GM21528 (cell line): Measurements from ENCODE around the gene TUBB4B.

ENCODE experiments used
- ATAC-seq: cut with Tn5 transposase; IDR thresholded peaks from one replicate; pipeline ENCODE4 v1.9.1; 2021; ENCODE audit warnings: mild to moderate bottlenecking, moderate library complexity; ENCODE audit not compliant: unreplicated experiment, low FRiP score

Gene TUBB4B

DNA sequence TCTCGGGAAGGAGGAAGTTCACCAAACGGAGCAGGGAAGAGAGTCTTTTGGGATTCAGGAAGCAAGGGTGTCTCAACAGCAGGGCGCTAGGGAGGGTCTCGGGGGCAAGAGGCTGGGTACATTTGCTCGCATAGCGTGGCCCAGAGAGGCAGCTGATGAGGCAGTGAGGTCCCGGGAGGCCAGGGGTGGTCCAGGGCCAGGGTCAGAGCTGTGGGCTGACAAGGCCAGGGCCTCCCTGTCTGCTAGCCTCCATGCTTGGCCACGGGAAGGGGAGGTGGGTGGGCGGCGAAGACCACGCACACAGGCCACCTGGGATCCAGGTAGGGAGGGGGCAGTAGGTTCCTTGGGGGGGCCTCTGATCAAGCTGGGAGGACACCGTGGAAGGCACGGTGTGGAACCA lies 29.6 kb upstream of the TUBB4B start:
- ATAC-seq: no peak

- no peak for ATAC-seq
These were observed 28.6 kb upstream of the TUBB4B start for GRCh38 chr9:137212520-137212919.

GRCh38 chr9:137213160-137214060 lies 27.7 kb upstream of the TUBB4B start:
- no peak for ATAC-seq

DNA sequence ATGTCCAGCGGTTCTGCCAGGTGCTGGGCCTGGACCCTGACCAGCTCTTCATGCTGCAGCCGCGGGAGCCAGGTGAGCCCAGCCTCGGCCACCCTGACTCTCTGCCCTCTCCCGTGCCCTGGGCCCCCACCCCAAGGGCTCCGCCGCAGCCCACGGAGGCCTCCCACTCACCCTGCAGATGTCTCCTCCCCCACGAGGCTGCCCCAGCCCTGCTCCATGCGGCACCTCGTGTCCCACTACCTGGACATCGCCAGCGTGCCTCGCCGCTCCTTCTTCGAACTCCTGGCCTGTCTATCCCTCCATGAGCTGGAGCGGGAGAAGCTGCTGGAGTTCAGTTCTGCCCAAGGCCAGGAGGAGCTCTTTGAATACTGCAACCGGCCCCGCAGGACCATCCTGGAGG lies 26.5 kb upstream of the TUBB4B start:
- no peak for ATAC-seq

GRCh38 chr9:137215196-137215986 lies 25.7 kb upstream of the TUBB4B start:
- no peak for ATAC-seq

- no peak for ATAC-seq
These were observed 24.7 kb upstream of the TUBB4B start for GRCh38 chr9:137216188-137216965.

DNA sequence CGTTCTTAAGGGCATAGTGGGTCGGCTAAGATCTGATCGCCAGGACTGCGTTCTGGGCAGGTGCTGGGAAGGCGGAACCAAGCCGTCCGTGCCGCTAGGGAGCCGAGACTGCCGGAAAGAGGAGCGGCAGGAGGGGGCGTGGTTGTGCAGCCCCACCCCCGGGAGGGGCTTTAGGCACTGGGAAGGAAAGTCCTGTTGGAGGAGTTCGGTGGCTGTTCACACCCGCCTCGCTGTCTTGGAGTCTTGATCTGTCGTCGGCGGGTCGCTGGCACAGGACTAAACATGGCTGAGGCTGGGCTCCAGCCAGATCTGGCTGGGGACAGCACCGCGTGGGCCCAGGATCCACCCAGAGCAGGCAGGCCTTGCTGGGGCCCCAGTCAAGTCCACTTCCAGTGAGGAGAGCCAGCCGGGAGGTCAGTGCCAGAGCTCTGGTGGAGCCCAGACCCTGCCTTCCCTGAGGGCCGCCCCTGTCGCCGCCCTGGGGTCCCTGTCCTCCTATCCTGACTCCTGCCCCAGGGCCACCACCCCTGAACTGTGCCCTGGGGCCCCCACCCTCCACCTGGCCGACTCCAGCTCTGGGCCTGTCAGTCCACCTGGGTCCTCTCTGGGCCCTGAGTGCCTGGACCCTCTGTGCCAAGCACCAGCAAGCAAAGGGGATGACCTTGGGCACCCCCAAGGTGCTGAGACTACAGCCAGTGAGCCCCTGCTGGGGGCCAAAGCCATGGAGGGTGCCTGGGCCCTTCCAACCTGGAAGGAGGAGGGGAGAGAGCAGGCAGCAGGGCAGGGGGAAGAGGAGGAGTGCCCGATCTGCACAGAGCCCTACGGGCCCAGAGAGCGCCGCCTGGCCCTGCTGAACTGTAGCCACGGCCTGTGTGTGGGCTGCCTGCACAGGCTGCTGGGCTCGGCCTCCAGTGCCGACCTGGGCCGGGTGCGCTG lies 23.5 kb upstream of the TUBB4B start:
- ATAC-seq: no peak

DNA sequence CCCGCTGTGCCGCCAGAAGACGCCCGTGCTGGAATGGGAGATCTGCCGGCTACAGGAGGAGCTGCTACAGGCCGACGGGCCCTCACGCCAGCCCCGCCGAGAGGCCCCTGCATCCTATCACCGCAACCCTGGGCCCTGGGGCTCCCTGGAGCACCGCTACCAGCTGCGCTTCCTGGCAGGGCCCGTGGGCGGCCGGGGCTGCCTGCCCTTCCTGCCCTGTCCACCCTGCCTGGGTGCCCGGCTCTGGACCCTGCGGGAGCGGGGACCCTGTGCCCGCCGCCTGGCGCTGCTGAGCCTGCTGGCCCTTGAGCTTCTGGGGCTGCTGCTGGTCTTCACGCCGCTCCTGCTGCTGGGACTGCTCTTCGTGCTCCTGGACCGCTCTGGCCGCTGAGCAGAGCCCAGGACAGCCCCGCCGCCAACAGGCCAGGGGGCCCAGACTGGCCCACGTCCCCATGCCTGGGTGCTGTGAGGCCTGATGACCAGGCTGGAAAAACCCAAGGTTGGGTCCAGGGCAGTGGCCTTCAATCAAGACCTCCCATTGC lies 22.8 kb upstream of the TUBB4B start:
- no peak for ATAC-seq

GRCh38 chr9:137218754-137219271 lies 22.3 kb upstream of the TUBB4B start:
- ATAC-seq: no peak

GRCh38 chr9:137219757-137220316 lies 21.2 kb upstream of the TUBB4B start:
- ATAC-seq: no peak

DNA sequence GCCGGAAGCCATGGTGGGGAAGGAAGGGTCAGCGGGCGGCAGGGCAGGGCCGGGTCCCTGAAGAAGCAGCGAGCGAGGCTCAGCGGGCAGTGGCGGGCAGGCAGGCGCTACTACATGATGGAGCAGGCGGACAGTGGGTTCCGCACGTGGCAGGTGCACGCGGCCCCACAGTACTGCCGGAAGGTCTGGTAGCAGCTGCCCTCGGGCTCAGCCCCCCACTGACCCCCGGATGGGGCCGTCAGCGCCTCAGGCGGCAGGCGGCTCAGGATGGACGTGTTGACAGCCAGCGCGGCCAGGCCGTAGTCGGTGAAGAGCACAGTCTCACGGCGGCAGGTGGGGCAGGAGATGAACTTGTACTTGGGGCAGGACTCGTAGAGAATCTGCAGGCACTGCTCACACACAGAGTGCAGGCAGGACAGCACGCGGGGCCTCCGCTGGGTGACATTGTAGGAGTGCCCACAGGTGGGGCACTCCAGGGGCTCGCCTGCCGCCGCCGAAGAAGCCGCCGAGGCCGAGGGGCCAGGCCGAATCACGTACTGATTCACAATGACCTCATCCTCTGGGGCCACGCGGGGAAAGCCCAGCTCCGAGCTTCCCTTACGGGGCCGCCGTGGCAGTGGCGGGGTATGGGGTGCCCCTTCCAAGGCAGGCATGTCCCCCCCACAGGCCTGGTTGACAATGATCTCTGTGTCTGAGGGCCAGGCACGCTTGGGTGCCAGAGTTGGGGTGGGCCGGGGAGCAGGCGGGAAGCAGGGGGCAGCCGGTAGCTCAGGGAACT lies 20.6 kb upstream of the TUBB4B start:
- ATAC-seq: no peak

GRCh38 chr9:137221095-137221505 lies 20.0 kb upstream of the TUBB4B start:
- no peak for ATAC-seq

GRCh38 chr9:137221506-137222111 lies 19.5 kb upstream of the TUBB4B start:
- no peak for ATAC-seq

DNA sequence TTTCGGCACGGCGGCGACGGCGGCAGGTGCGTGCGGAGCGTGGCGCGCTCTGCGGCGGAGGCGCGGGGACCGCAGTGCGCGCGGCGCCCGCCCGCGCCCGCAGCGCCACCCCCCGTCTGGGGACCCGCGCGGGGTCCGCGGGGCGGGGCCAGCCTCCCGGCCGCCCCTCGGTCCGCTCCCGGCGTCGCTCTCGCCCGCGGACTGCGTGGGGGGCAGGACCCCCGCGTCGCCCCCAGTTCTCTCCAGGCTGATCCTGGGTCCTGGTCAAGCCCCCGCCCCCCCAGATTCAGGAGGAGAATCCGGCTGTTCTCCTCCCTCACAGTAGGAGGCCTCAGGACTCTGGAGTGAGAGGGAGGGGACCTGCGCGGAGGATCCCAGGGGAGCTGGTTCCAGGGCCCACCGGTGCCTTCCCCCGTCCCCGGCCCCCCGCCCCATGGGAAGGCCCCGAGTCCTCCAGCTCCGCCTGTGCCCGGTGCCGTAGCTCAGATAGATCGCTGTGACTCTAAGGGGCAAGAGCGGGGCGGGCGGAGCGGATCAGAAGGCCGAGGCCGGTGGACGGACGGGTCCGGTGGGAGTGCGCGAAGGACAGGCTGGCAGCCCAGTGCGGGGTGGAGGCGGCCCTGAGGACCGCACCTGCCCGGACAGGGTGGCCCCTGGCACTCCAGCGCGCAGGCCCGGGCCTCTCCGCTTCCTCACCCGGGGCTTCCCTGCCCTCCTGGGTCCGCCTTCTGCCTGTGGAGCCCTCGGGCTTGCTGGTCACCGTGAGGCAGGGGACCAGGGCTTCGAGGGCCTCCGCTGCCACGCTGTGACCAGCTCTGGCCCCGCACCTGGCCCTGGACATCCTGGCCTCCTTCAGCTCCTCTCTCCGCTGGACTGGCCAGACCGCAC lies 18.7 kb upstream of the TUBB4B start, which contains the start of gene RNF208:
TSS of gene RNF208 (minus strand) at position 51 of the 888 bp plus-strand sequence. CDS start 1,028 bp downstream, outside the sequence.
- peak; percentile 3 for ATAC-seq

DNA sequence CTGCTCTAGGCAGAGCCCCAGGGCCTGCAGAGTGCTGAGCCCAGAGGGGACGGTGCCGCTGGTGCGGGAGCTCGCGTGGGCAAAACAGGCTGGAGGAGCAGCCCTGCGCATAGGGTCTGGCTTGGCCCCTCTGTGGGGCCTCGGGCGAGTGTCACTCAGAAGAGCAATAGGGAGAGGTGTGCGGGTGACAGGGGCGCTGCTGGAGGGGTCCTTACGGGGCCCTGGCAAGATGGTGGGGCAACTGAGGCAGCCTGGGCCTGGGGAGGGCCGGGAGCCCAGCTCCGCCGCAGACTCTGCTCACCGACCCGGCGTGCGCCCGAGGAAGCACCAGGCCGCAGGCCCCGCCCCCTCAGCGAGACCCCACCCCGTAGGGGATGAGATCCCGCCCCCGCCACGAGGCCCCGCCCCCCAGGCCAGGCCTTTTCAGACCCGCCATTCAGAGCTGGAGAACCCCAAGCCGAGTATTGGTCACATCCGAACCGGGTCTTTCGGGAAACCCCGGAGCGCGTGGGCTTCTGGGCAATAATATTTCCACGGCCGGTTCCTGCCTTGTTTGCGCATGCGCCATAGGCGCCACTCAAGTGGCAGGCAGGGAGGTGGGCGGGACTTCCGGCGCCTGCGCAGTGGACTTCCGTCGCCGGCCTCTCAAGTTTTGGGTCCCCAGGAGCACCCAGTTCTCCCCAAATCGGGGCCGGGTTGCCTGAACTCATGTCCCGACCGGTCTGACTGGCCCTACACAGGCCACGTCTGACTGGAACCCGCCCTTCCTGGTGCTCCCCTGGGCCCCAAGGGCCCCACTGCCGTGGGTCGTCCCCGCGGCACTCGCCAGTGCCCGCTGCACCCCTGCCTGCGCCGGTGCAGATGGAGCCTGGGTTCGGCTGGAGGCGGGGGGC lies 17.8 kb upstream of the TUBB4B start:
- peak; percentile 63 for ATAC-seq
